Colonic mucosa (tissue), 4 donors: ENCODE data around the gene PMM2. TPM values are rescaled to one million over a fixed set of nuclear protein-coding genes. Genes with fewer than 3 reads are reported as not detected.
"Not testable (repeated sequence)": the region's sequence is repeated elsewhere in the genome, so short reads cannot be mapped to it uniquely, and the experiment has no call there.

ENCODE experiments used
- DNase-seq: peaks from one replicate; pipeline ENCODE4 v3.0.0-alpha.2; 2020
- H3K27ac ChIP-seq: fragments of 200-600 bp; one replicate; pipeline ENCODE4 v1.8.0; 2021
- H3K27me3 ChIP-seq: fragments of 200-600 bp; one replicate; pipeline ENCODE4 v1.8.0; 2021
- H3K36me3 ChIP-seq: fragments of 200-600 bp; one replicate; pipeline ENCODE4 v1.8.0; 2021
- H3K4me1 ChIP-seq: fragments of 200-600 bp; one replicate; pipeline ENCODE4 v1.8.0; 2021; ENCODE audit warnings: mild to moderate bottlenecking
- H3K4me3 ChIP-seq: fragments of 200-600 bp; one replicate; pipeline ENCODE4 v1.8.0; 2021
- H3K9ac ChIP-seq, 2 donors: one replicate each; pipeline ENCODE4 v1.7.0; 2013; ENCODE audit warnings: control low read depth in 2 of 2, low read depth in 2 of 2, low read length in 2 of 2
- H3K9me3 ChIP-seq: fragments of 200-600 bp; one replicate; pipeline ENCODE4 v1.8.0; 2021
- intact Hi-C: fragments of 100-400 bp; cut with DNase I; formaldehyde crosslinking; loops from one replicate; pipeline ENCODE4 v1.14.1; 2022
- total RNA-seq, 2 donors: library from RNA; stranded (reverse); fragmentation: NEBNext Ultra II Directional in 1 of 2; extraction: Animal tissue kit (Norgen Biotek cat#: 25700) in 1 of 2; gene quantifications; one replicate each; pipeline ENCODE4 v1.2.1, GENCODE V29; 2021
- TF ChIP-seq, protein P1 (sequence below): fragments of 200-600 bp; IDR thresholded peaks from one replicate; pipeline ENCODE4 v1.8.0; 2022; ENCODE audit warnings: antibody characterized with exemption, mild to moderate bottlenecking
- donor health status: healthy.
- donor health status: DM: no; HTN: no; CAD: no.
- donor health status: DM: no; HTN: no; CAD: no.

PMM2 gene
- total RNA-seq, 2 donors from 2014 or later = 60.7 to 88.1 TPM

DNA sequence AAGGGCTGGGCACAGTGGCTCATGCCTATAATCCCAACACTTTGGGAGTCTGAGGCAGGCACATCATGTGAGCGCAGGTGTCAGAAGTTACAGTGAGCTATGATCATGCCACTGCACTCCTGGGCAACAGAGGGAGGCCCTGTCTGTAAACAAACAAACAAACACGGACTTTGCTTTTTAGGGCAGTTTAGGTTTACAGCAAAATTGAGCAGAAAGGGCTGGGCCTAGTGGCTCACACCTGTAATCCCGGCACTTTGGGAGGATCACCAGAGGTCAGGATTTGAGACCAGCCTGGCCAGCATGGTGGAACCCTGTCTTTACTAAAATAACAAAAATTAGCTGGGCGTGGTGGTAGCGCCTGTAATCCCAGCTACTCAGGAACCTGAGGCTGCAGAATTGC is 74.4 kb downstream of the PMM2 start:
- Histone ChIP-seq H3K27me3 (no peaks in the 10 kb centered on the region), H3K9me3 (no peaks in the 10 kb centered on the region), H3K36me3 (no peaks in the 10 kb centered on the region), H3K4me3 (no peak overlapping the region), H3K27ac (no peak overlapping the region), H3K9ac (no peak overlapping the region), H3K4me1 (no peaks in the 10 kb centered on the region)
- TF ChIP-seq, protein P1, sequence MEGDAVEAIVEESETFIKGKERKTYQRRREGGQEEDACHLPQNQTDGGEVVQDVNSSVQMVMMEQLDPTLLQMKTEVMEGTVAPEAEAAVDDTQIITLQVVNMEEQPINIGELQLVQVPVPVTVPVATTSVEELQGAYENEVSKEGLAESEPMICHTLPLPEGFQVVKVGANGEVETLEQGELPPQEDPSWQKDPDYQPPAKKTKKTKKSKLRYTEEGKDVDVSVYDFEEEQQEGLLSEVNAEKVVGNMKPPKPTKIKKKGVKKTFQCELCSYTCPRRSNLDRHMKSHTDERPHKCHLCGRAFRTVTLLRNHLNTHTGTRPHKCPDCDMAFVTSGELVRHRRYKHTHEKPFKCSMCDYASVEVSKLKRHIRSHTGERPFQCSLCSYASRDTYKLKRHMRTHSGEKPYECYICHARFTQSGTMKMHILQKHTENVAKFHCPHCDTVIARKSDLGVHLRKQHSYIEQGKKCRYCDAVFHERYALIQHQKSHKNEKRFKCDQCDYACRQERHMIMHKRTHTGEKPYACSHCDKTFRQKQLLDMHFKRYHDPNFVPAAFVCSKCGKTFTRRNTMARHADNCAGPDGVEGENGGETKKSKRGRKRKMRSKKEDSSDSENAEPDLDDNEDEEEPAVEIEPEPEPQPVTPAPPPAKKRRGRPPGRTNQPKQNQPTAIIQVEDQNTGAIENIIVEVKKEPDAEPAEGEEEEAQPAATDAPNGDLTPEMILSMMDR = no peak
- intact Hi-C loops = no loop called here
- no peak for DNase-seq

DNA sequence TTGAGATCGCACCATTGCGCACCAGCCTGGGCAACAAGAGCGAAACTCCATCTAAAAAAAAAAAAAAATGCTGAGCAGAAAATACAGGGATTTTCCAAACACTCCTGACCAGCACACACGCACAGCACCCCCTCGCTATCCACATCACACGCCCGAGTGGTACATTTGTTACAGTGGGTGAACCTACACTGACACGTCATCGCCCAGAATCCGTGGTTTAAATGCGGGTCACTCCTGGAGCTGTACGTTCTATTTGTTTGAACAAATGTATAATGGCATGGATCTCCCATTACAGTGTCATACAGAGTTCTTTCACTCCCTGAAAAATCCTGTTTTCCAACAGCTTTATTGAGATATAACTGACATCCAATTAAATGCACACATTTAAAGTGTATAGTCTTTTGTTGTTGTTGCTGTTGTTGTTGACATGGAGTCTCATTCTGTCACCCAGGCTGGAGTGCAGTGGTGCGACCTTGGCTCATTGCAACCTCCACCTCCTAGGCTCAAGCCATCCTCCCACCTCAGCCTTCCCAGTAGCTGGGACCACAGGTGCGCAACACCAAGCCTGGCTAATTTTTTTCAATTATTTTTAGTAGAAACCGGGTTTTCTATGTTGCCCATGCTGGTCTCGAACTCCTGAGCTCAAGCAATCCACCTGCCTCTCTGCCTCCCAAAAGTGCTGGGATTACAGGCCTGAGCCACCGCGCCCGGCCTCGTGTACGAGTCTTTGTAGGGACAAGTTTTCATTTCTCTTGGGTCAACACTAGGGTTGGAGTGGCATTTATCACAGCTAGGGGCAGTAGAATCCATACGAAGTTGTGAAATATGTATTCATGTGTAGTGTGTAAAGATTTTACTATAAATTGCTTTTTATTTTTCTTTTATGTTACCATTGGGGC is 75.6 kb downstream of the PMM2 start:
- intact Hi-C loops = no loop called here
- TF ChIP-seq, protein P1 = peak; percentile 13
- H3K9ac ChIP-seq = no peak overlapping the region
- DNase-seq = no peak
- H3K9me3 ChIP-seq = no peaks in the 10 kb centered on the region
- H3K27ac ChIP-seq = no peak overlapping the region
- no peaks in the 10 kb centered on the region for H3K27me3 ChIP-seq
- H3K36me3 ChIP-seq = no peaks in the 10 kb centered on the region
- no peaks in the 10 kb centered on the region for H3K4me1 ChIP-seq
- no peak overlapping the region for H3K4me3 ChIP-seq

DNA sequence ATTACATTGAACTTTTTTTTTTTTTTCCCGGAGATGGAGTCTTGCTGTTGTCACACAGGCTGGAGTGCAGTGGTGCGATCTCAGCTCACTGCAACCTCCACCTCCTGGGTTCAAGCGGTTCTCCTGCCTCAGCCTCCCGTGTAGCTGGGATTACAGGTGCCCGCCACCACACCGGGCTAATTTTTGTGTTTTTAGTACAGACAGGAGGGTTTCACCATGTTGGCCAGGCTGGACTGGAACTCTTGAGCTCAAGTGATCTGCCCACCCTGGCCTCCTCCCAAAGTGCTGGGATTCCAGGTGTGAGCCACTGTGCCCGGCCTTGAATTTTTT is 76.2 kb downstream of the PMM2 start:
- H3K27ac ChIP-seq, H3K36me3 ChIP-seq, DNase-seq, H3K4me1 ChIP-seq, intact Hi-C loops, H3K4me3 ChIP-seq, H3K9ac ChIP-seq, H3K27me3 ChIP-seq, H3K9me3 ChIP-seq: not testable (repeated sequence)

DNA sequence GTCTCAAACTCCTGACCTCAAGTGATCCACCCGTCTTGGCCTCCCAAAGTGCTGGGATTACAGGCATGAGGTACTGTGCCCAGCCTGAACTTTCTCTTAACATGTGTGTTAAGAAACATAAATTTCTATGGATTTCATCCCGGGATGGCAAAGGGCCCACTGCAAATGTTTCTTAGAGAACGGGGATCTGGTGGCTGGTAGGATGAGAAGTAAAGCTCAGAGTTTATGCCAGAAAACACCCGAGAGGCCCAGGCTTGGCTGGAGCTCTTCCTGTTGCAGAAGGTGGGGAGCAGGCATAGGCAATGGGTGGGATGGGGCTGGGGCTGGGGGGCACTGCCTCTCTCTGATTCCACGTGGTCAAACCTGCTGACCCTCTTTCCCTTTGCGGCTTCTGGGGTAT is 76.7 kb downstream of the PMM2 start:
- TF ChIP-seq, protein P1 = no peak
- Histone ChIP-seq H3K4me3 (no peak overlapping the region), H3K27me3 (no peaks in the 10 kb centered on the region), H3K9ac (no peak overlapping the region), H3K27ac (no peak overlapping the region), H3K9me3 (no peaks in the 10 kb centered on the region), H3K4me1 (no peaks in the 10 kb centered on the region), H3K36me3 (no peaks in the 10 kb centered on the region)
- DNase-seq = no peak
- intact Hi-C loops = no loop called here

DNA sequence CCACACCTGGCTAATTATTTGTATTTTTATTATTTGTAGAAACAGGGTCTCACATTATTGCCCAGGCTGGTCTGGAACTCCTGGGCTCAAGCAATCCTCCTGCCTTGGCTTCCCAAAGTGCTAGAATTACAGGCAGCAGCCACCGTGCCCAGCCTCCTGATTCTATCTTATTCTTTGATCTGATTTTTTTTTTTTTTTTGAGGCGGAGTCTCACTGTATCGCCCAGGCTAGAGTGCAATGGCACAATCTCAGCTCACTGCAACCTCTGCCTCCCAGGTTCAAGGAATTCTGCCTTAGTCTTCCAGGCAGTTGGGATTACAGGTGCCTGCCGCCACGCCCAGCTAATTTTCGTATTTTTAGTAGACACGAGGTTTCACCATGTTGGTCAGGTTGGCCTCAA is 77.7 kb downstream of the PMM2 start:
- DNase-seq, H3K4me3 ChIP-seq, H3K9ac ChIP-seq, H3K4me1 ChIP-seq, H3K9me3 ChIP-seq, H3K36me3 ChIP-seq, intact Hi-C loops, H3K27ac ChIP-seq, H3K27me3 ChIP-seq: not testable (repeated sequence)

DNA sequence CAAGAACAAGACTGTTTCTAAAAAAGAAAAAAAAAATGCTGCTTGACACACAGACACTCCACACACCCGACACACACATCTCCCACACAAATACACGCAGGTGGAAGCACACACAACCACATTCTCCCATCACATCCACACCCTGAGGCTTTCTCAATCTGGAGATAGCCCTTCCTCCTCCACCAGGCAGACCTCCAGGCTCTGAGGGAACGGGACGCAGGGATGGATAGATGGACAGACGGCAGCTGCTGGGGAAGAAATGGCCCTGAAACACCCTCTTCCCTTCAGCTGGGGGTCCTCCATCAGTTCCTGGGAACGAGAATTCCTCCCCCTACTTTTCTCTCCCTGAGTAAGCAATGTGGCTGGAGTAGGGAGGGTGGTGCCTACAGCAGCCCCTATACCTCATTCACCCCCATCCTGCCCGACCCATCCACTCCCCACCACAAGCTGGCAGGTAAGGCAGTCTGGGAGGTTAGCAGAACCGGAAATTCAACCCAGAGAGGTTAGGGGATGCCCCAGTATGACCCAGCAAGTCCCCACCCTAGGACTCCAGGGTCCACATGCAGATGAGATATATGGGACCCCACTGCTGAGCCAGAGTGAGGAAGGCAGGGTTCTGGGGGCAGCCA is 80.4 kb downstream of the PMM2 start:
- TF ChIP-seq, protein P1 = no peak
- Histone ChIP-seq H3K27ac (no peak overlapping the region), H3K9ac (no peak overlapping the region), H3K9me3 (no peaks in the 10 kb centered on the region), H3K36me3 (no peaks in the 10 kb centered on the region), H3K27me3 (no peaks in the 10 kb centered on the region), H3K4me3 (no peak overlapping the region), H3K4me1 (no peaks in the 10 kb centered on the region)
- intact Hi-C loops = no loop called here
- no peak for DNase-seq
